HG03135 (cell line): Measurements from ENCODE around the gene KAZN.

ENCODE experiments used
- ATAC-seq: cut with Tn5 transposase; IDR thresholded peaks from one replicate; pipeline ENCODE4 v1.9.1; 2021; ENCODE audit warnings: mild to moderate bottlenecking, moderate library complexity; ENCODE audit not compliant: unreplicated experiment

The KAZN gene

DNA sequence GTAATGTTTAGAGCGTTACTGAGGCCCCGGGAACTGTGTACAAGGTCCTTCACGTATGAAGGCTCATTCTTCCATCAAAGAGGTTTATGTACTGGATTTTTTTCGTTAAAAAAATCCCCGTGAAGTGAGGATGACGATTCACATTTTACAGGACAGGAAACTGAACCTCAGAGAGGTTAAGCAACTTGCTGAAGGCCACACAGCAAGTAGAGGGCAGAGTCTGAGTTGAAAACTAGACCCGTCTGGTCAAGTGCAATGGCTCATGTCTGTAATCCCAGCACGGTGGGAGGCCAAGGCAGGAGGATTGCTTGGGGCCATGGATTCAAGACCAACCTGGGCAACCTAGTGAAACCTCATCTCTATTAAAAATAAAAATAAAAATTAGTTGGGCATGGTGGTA lies 140.2 kb downstream of the KAZN start:
- no peak for ATAC-seq

DNA sequence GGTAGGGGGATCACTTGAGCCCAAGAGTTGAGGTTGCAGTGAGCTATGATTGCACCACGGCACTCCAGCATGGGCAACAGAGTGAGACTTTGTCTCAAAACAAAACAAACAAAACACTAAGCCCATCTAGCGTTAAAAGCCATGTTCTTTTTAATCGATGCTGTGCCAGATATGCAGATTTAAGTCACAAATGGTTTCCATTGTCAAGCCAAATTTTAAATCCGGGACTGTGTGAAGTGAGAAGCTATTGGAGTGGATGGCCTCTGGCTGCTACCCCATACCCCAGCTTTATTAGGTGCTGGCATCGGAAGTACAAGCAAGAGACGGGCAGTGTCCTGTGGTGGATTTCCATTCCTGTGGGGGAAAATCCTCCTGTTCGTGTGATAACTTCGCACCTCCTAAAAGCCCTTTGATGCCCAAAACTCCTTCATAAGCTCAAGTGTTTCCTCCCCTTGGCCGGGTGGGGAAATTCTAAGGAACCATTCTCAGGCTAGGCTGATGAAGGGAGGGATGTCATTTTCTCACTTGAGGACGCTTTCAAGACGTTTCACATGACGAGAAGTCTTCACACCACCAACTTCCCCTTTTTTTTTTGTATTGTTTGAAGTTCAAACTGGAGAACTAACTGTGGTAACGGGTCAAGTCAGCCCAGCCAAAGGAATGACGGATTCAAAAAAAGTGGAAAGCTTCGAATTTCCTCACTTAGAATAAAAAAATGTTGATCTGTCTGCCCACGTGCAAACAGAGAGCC lies 140.8 kb downstream of the KAZN start:
- no peak for ATAC-seq

DNA sequence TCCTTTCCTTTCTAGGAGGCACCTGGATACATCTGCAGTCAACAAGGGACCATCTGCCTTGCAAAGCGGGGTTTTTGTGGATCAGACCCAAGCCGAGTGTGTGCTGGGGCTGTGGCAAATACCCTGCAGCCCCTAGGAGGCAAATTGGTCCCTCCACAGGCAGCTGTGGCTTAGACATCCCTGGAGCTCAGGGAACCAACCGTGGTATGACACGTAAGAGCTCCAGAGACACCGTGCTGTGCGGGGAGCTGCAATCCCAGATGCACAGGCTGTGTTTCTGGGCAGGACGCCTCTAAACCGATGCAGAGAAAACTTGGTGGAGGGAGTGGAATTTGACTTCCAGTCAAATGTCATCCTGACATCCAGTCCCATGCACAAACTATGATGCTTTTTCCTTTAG lies 141.5 kb downstream of the KAZN start:
- ATAC-seq = no peak

DNA sequence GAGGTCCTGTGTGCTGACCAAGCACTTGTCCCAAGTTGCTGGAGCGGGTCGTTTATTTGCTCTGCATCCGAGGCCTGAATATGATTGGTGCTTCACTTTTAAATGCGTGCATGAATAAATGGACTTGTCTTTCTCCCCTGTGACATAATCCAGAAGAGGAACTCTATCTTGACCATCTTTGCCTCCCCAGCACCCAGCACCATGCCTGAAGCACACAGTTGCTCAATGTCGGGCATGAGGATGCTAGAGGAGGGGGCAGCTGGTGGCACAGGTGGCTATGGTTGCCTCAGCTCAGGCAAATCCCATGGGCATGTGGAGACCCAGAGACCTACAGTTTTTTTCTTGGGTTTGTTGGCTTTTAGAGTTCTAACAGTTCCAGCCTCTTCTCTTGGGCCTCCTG lies 142.6 kb downstream of the KAZN start:
- no peak for ATAC-seq

DNA sequence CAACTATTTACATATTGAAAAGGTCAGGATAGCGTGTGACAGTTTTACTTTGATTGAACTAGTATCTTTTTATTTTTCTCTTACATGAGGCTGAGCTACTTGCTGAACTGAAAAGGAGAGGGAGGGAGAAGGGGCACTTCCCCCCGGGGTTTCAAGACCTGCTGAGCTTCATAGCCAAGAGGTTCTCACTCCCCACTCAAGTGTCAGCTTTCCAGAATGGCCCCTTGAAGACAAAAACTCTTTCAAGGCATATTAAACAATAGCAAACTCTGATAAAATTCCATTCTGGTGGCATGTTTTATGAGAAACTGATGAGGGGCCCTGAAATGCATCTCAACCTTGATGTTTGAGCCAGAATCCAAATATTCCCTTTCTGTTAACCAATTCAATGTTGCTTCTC lies 143.0 kb downstream of the KAZN start:
- ATAC-seq = no peak

DNA sequence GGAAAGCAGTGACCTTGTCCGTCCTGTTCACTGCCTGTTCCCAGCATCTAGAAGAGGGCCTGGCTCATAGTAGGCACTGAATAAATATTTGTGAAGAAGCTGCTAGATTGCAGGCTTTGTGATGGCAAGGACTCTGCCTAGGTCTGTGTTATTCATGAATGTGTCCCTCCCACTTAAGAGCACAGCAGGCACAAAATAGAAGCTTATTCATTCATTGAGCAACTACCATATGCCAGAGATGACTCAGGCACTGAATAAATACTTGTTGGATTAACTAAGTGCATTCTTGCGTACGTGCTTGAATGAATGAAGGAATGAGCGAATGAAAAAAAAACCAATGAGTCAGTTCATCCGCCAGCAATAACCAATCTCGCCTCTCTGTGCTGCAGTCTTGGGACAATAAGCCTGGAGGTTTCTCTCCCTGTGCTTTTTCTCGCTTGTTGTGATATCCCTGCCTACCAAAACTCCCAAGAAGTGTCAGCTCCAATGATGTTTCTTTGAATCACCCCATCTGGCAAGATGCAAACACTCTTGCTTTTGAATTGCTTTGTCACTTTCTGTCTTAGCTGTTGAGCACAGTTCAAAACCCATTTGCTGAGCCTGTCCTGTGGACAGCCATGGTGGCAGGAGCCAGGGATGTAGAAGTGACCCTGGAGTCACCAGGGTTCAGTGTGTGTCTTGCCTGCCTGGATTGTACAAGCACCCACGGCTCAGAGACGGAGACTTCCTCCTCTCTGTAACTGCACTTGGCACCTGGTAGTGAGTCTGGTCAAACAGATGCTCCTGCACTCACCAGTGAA lies 143.9 kb downstream of the KAZN start:
- ATAC-seq = no peak

DNA sequence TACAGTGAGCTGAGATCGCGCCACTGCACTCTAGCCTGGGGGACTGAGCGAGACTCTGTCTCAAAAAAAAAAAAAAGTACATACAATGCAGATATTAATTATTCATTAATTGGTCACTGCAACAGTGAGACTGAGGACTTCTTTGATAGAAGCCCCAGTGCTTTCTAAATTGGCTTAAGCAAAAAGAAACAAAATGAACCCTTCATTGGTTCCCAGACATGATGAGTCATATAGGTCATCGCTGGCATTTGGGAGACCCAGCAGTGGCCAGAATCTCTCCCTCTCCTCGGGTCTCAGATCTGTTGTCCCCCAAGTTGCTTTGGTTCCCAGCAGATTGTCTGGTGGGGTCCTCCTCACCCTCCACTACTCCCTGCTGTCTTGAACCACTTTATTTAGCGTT lies 144.9 kb downstream of the KAZN start:
- no peak for ATAC-seq

DNA sequence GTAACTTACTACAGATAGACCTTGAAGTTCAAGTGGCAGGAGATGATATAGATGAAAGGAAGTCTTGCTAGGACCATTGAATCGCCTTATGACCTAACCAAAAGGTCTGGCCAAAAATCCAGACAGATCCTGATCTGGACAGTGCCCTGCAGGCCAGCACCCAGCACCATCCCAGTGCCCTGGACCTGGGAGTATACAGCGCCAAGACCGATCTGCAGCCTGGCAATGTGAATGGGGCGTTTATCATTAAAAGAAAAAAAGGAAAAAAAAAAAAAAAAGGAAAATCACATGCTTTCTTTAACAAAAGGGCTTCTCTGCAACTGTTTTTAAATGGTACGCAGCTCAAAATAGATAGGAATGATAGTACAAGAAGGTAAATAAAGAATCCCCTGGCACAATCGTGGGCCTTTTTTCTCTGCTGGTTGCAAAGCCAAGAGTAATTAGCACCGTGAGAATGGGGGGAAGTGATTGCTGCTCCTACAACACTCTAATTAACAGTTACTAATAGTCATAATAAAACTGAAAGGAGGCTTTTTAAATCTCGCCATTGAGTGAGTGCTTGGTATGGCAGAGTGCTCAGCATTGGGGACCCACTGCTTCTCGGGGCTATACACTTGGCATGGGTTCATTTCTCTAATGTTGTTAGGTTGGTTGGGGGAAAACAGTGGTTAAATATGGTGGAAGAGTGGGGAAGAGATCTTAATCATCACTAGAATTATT lies 146.7 kb downstream of the KAZN start:
- no peak for ATAC-seq

DNA sequence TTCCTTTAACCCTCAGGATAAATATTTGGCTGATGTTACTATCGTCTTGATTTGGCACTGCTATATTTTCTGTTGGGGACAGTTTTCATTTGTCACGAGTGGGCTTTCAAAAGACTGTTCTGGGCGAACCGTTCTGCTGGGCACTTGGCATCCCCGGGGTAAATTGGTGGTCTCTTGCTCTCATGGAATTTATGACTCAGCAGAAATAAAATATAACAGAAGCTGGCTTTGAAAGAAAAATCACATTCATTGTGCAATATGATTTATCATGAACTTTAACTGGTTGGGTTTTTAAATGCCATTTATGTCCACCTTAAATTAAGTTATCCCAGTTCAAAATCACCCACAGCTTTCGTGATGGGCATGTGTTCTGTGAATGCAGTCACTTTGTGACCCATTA lies 147.3 kb downstream of the KAZN start:
- no peak for ATAC-seq

DNA sequence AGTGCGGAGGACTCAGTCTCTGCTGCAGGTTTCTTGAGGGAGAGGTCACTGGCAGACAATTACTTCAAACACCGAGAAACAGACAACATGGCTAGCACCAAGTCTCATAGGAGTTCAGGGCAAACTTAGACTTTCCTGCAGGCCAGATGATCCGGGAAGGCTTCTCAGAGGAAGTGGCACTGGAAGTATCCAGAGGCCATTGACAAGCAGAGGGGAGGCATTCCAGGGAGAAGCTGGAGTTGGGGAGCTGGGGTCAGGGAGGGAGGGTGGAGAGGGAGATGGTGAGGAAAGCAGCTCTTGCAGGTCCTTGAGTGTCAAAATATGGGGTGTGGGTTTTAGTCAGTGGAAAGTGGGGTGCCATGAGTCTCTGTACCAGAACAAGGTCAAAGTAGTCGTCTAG lies 147.9 kb downstream of the KAZN start:
- no peak for ATAC-seq

DNA sequence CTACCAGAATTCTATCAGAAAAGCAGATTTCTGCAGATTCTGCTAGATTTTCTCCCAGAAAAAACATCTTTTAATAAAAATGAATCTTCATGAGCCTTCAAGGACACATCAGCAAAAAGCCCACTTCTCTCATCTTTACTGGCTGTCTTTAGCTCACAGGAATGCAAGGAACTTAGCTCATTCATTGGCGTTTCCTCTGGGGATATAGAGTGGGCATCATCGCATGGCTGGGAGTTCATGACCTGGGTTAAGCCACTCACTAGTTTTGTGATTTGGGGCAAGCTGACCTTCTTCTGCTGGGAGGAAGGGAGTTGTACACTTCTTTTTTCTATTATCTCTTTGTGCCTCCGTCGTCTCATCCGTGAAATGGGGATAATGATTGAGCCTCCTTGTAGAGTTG lies 149.7 kb downstream of the KAZN start:
- ATAC-seq = no peak

DNA sequence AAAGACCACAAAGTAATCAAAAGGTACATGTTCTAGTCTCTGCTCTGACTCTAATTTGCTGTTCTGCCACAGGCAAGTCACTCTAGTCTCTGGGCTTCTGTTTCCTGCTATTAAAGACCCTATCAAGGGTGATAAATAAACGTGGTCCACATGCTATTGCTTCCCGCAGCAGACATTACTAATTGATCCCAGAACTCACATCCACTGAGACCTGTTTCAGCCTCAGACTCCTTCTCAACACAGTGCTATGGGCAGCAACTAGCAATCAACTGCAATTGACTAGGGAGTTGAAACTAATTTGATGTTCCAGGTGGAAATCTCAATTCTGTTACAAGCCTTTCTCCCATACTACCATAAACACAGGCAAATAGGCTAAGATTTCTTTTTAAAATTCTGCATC lies 150.5 kb downstream of the KAZN start:
- no peak for ATAC-seq

DNA sequence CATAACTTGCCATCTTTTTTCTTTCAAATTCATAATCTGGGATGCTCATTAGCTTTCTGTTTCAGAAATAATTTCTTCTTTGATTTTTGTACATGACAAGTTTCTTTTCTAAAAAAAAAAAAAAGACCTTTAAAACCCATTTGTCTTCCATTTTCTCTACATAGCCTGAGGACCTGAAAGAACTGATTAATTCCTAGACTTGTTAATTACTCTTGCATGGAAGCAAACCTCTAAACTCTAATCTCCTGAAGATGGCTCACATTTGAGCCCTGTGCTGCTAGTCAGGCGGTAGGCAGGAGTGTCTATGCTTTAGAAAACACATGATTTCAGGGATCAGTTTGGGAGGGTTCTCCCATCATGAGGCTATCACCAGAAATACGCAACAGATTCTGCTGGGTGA lies 152.0 kb downstream of the KAZN start:
- ATAC-seq = no peak

DNA sequence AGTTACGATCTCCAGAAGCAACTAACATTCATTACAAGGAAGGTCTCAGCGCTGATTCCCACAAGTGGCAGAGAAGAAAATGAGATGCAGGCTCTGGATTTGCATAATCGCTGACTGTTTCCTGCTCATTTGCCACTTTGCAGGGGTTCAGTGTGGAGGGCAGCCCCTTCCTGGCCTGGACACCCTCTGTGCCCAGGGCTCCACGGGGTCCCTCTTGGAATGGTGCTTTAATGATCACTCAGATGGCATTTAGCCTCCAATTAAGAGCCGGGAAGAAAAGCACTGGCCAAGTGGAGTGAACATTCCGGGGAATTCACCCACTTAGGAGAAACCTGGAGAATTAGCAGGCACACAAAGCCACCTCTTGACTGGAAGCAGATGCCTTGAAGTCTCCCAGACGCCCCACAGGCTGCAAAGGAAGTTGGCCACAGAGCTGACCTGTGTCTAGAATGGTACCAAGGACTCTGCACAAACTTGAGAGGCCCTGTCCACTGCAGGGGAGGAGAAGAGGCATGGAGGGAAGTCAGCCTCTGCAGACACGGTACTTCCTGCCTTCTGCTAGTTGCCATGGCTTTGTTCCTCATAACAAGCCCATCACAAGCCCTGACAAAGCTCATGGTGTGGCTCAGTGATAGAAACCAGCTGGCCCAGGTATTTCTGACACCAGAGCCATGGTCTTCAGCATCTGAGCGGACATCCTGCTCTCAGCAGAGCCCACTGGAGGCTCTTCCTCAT lies 157.2 kb downstream of the KAZN start:
- no peak for ATAC-seq

DNA sequence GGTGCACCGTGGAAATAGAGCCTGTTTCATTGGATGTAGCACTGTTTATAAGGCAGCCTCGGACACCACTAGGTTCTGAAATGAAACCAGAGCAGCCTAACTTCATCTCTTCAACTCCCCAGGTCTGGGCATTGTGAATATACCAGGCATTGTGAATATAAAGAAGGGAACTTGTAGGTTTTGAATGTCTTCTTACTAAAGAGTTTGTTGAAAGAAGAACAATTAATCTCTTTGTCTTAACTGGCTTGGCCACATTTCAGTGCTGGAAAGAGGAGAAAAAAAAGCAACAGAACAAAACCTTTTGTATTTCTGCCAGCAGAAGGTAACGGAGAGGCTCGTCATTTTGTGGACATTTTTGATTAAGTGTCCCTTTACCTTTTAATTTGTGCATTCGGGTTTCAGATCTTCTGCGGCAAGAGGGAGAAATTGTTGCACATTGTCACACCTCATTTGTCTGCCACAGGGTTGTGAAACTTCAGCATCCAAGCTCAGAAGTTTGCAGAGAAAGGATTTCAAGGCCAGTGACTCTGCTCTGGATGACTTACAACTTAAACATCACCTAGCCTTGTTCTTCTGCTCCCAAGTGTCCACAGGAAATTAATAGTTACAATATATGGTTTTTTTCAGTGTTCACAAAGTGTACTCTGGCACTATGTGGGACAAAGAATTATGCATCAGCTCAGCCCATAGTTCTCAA lies 158.3 kb downstream of the KAZN start:
- ATAC-seq = no peak

DNA sequence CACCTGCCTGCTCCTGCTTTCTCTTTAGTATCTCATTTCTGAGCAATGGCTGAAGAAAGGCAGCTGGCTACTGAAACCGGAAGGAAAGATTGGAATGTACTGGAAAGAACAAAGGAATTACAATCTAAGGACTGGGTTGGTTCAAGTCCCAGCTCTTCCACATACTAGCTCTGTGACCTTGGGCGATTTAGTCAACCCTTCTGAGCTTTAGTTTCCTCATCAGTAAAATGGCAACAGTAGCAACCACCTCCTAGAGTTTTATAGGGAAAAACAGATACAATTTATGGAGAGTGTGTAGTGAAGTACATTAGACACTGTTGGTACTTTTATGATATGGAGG lies 158.8 kb downstream of the KAZN start:
- ATAC-seq = no peak

DNA sequence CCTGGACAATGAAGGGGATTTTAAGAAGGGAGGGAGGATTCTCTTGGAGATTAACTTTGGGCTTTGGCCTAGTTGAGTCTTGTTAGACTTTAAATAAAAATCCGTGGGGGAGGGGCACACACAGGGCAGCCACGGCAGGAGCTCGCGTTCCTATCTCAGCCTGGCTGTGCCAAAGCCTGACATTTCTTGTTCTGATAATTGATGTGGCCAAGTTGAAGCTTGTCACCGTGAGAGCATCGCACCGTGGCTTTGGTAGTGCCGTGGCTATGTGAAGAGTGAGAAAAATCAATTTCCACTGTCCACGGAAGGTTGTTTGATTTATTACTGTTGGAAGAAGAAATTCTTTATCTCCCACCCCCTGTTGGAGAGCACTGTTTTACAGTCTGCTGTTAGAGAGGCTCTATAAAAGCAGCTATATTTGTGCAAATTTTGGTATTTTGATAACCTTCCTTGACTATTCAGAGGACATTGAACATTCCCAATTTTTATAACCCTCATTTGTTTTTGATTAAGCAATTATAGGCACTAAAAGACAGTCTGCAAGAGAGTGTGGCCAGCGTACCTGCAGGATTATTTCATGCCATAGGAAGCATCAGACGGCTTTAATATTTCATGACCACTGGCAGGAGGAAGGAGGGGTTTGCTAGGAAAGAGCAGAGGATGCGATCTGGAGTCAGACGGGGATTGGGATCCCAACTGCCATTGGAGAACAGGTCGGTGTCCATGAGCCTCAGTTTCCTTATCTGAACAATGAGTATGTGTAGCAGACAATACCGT lies 160.7 kb downstream of the KAZN start:
- no peak for ATAC-seq

DNA sequence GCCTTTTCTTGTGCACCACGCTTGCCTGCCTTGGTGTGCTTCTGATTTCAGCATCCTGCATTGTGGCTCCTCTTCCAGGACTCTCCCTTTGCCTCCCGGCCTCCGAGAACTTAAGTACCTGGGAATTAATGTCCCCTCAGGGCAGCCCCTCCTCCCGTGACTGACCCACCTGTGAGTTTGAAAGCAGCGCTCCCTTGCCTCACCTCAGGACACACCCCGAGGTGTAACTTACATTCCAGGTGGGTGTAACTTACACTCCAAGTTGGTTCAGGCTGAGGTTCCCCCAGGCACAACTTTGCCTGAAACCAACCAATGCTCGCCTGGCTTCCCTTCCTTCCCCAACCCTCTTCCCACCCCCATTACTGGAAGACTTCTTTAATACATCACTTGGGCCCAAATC lies 161.4 kb downstream of the KAZN start:
- ATAC-seq = no peak

DNA sequence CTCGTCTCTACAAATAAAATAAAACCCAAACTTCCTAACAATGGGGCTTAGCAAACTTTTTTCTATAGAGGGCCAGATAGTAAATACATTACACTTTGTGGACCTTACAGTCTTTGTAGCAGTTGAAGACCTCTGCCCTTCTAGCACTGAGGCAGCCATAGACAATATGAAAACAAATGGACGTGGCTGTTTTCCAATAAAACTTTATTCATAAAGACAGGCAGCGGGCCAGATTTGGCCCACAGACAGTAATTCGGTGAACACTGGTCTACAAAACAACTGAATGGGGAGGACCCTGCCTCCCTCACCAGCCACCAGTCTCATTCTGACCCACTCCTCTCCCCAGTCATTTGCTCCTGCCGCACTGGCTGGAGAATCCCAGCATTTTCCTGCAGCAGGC lies 162.3 kb downstream of the KAZN start:
- ATAC-seq = no peak
